NT2/D1 (cell line): ENCODE data around the gene FRAS1.

Experiments used
- DNase-seq: peaks from one replicate; pipeline ENCODE4 v3.0.0-alpha.2; 2011; ENCODE audit warnings: low read depth, low spot score
- H3K27me3 ChIP-seq: 2 replicates; pipeline ENCODE4 v1.6.0; 2011; ENCODE audit warnings: mild to moderate bottlenecking; ENCODE audit not compliant: insufficient read length, insufficient read depth
- H3K36me3 ChIP-seq: 2 replicates; pipeline ENCODE4 v1.6.1; 2011; ENCODE audit warnings: mild to moderate bottlenecking, low read length, mixed read lengths; ENCODE audit not compliant: insufficient read depth, insufficient read length
- H3K4me1 ChIP-seq: 2 replicates; pipeline ENCODE4 v1.5.1; 2011; ENCODE audit not compliant: insufficient read depth, insufficient read length
- H3K4me3 ChIP-seq: 2 replicates; pipeline ENCODE4 v1.5.1; 2011; ENCODE audit warnings: low read depth; ENCODE audit not compliant: insufficient read length
- H3K9ac ChIP-seq: 2 replicates; pipeline ENCODE4 v1.6.0; 2011; ENCODE audit warnings: low read depth; ENCODE audit not compliant: insufficient read length
- H3K9me3 ChIP-seq: 2 replicates; pipeline ENCODE4 v1.5.1; 2011; ENCODE audit warnings: mild to moderate bottlenecking, low read length; ENCODE audit not compliant: insufficient read depth
- SUZ12 ChIP-seq: IDR thresholded peaks from 2 replicates; pipeline ENCODE4 v1.6.1; 2011; ENCODE audit not compliant: insufficient read length, insufficient read depth; ENCODE audit errors: extremely low read depth
- YY1 ChIP-seq: IDR thresholded peaks from 2 replicates; pipeline ENCODE4 v1.6.1; 2011; ENCODE audit not compliant: insufficient read length, insufficient read depth
- ZNF274 ChIP-seq: IDR thresholded peaks from 2 replicates; pipeline ENCODE4 v1.6.1; 2011; ENCODE audit warnings: mild to moderate bottlenecking, low read depth, low read length

The FRAS1 gene

DNA sequence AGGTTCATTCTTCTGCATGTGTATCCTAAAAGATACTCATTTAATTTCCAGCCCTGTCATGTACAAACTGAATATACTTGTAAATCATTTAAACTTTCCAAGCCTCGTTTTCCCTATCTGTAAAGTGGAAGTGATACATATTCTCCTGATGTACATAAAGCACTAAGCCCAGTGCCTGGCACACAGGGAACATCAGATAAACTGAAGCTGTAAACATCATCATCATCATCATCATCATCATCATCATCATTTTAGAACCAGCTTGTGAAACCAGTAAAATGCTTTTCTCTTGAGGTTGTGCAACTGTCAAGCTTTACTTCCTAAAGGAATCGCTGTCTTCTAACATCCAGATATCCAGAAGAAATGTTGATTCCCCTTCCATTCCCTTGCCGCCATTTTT lies 411.1 kb downstream of the FRAS1 start:
- no peak for DNase-seq
- Histone ChIP-seq H3K9me3 (no peaks in the 10 kb centered on the region), H3K4me3 (no peak overlapping the region), H3K36me3 (peaks cover 29% of the 10 kb centered on the region), H3K9ac (no peak overlapping the region), H3K4me1 (no peaks in the 10 kb centered on the region), H3K27me3 (no peaks in the 10 kb centered on the region)
- TF ChIP-seq YY1 (no peak), ZNF274 (no peak)

GRCh38 chr4:78476108-78476704 lies 419.1 kb downstream of the FRAS1 start:
- TF ChIP-seq YY1 (no peak), SUZ12 (no peak), ZNF274 (no peak)
- Histone ChIP-seq H3K36me3 (peaks cover 21% of the 10 kb centered on the region), H3K9me3 (no peaks in the 10 kb centered on the region), H3K4me1 (no peaks in the 10 kb centered on the region), H3K27me3 (no peaks in the 10 kb centered on the region), H3K4me3 (no peak overlapping the region), H3K9ac (no peak overlapping the region)
- DNase-seq = no peak

DNA sequence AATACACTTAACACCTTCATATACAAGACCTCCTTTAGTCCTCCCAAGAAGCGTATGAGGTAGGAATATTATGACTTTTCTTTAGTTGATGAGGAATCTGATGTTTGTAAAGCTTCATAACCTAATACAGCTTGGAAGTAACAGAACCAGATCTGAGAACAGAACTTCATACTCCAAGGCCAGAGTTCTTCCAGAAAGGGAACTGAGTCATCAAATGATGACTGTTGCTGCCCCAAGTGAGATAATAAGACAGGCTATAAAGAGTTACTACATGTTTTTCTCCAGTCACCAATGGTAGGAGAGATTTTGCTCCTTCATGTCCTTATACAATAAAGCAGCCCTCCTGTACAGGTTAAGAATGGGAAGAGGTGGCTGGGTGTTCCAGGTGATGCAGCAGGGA lies 420.2 kb downstream of the FRAS1 start:
- Histone ChIP-seq H3K27me3 (no peaks in the 10 kb centered on the region), H3K4me3 (no peak overlapping the region), H3K9me3 (no peaks in the 10 kb centered on the region), H3K9ac (no peak overlapping the region), H3K4me1 (no peaks in the 10 kb centered on the region), H3K36me3 (peaks cover 22% of the 10 kb centered on the region)
- no peak for DNase-seq
- TF ChIP-seq SUZ12 (no peak), ZNF274 (no peak), YY1 (no peak)

- TF ChIP-seq ZNF274 = no peak
- no peak overlapping the region for H3K4me3 ChIP-seq
- no peak for DNase-seq
- H3K4me1 ChIP-seq = no peaks in the 10 kb centered on the region
- H3K9me3 ChIP-seq = no peaks in the 10 kb centered on the region
- no peaks in the 10 kb centered on the region for H3K27me3 ChIP-seq
- peaks cover 17% of the 10 kb centered on the region for H3K36me3 ChIP-seq
- no peak overlapping the region for H3K9ac ChIP-seq
These were observed 421.4 kb downstream of the FRAS1 start for GRCh38 chr4:78478523-78478922.

DNA sequence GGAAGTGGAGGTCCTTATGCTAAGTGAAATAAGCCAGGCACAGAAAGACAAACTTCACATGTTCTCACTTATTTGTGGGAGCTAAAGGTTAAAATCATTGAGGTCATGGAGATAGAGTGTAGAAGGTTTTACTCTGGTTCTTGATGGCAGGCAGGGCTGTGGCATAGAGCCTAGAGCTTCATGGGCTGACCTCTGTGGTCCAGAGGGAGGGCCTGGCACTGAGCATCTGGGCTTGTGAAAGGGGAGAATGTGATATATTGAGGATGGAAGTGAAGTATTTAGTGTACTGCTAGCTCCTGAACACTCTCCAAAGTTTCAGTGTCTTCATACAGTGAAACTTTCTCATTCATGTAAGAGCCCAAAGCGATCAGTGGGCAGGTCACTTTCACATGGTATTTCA lies 423.2 kb downstream of the FRAS1 start:
- no peaks in the 10 kb centered on the region for H3K9me3 ChIP-seq
- peaks cover 15% of the 10 kb centered on the region for H3K36me3 ChIP-seq
- no peak overlapping the region for H3K4me3 ChIP-seq
- no peak overlapping the region for H3K9ac ChIP-seq
- no peaks in the 10 kb centered on the region for H3K4me1 ChIP-seq
- no peak for DNase-seq
- TF ChIP-seq YY1 (no peak), SUZ12 (no peak), ZNF274 (no peak)
- no peaks in the 10 kb centered on the region for H3K27me3 ChIP-seq

GRCh38 chr4:78481180-78481579 lies 424.1 kb downstream of the FRAS1 start:
- H3K4me3 ChIP-seq = no peak overlapping the region
- no peak overlapping the region for H3K9ac ChIP-seq
- DNase-seq = no peak
- H3K36me3 ChIP-seq = peaks cover 15% of the 10 kb centered on the region
- no peaks in the 10 kb centered on the region for H3K27me3 ChIP-seq
- H3K9me3 ChIP-seq = no peaks in the 10 kb centered on the region
- no peaks in the 10 kb centered on the region for H3K4me1 ChIP-seq
- TF ChIP-seq YY1 (no peak), ZNF274 (no peak), SUZ12 (no peak)

- DNase-seq = no peak
- Histone ChIP-seq H3K4me3 (no peak overlapping the region), H3K36me3 (peaks cover 15% of the 10 kb centered on the region), H3K27me3 (no peaks in the 10 kb centered on the region), H3K4me1 (no peaks in the 10 kb centered on the region), H3K9ac (no peak overlapping the region), H3K9me3 (no peaks in the 10 kb centered on the region)
- TF ChIP-seq YY1 = no peak
- no peak for TF ChIP-seq ZNF274
- TF ChIP-seq SUZ12 = no peak
These were observed 425.2 kb downstream of the FRAS1 start for GRCh38 chr4:78482281-78482680.

DNA sequence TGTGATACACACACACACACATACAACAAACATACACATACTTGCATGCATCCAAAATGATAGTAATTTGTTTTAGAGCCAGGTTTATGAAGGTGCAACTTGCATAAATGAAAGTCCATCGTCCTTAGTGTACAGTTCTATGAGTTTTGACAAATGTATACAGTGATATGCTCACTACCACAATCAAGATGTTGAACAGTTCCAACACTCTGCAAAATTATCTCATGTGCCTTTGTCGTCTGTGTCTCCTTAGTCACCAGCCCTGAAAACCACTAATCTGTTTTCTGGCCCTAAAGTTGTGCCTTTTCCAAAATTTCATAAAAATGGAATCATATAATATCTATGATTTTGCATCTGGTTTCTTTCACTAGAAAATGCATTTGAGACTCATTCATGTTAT lies 426.7 kb downstream of the FRAS1 start:
- no peaks in the 10 kb centered on the region for H3K27me3 ChIP-seq
- TF ChIP-seq YY1 = no peak
- TF ChIP-seq ZNF274 = no peak
- no peak for TF ChIP-seq SUZ12
- H3K9me3 ChIP-seq = no peaks in the 10 kb centered on the region
- peaks cover 11% of the 10 kb centered on the region for H3K36me3 ChIP-seq
- DNase-seq = no peak
- H3K9ac ChIP-seq = no peak overlapping the region
- H3K4me3 ChIP-seq = no peak overlapping the region
- H3K4me1 ChIP-seq = no peaks in the 10 kb centered on the region
